CD1c-positive myeloid dendritic cell (primary cell): ENCODE measurements around the gene NOTUM.

ENCODE experiments used
- DNase-seq: peaks from one replicate; pipeline ENCODE4 v3.0.0-alpha.2; 2016; ENCODE audit errors: extremely low spot score

The NOTUM gene

DNA sequence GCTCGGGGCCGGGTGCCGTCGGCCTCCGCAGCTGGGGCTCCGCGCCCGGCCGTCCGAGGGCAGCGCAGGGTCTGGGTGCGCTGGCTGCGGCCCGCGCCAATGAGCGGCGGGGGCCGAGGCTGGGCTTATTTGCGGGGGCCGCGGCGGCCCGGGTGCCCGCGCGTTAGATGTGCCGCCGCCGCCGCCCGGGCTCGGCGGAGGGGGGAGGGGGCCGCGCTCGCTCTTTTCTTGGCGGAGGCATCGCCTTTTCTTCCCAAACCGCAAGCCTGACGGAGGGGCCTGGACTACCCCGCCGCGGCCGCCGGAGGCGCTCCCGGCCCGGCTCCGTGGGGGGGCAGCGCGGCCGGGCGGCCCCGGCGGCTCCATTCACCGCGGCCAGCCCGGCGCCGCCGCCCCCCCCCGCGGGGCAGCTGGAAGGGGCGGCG is at the start of gene NOTUM:
TSS of gene NOTUM (minus strand) at position 101 of the 425 bp plus-strand sequence. CDS start 278 bp downstream, outside the sequence.
- peak; percentile 16 for DNase-seq

- DNase-seq, result no peak
These were observed 48.4 kb upstream of the NOTUM start for GRCh38 chr17:82009413-82009812.

- no peak for DNase-seq
These were observed 48.0 kb upstream of the NOTUM start for GRCh38 chr17:82008941-82009405.

- no peak for DNase-seq
These were observed 47.4 kb upstream of the NOTUM start for GRCh38 chr17:82008258-82008940.

DNA sequence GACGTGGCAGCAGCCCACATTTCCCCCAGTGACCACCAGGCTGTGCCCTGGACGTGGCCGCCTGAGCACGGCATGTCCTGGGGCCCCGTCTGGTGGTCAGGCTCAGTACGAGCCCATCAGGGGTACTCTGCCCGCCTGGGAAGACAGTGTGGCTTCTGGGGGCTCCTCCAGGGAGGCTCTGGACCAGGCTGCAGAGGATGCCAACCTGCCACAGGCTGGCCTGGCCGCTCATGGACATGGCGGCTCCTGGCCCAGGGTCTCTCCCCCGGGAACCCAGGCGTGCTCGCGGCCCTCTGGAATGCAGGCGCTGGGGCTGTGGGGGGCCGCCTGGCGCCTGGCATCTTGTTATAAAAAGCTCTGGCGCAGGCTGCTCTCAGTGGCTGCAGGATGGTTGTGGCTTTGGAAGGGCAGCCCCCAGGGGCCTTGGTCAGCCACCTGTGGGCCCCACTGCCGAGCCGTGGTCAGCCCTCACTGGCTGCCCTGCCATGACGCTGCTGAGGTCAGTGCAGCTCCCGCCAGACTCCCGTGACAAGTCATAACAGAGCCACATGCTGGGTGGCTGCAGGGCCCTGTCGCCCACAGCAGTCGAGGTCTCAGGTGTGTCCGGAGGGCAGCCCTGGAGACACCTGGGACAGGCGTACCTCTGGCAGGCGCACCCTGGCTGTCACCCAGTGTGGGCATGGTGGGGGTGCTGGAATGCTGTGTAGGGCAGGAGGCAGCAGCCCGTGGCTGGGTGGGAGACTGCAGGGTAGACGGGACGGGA is 46.7 kb upstream of the NOTUM start:
- DNase-seq, result no peak

DNA sequence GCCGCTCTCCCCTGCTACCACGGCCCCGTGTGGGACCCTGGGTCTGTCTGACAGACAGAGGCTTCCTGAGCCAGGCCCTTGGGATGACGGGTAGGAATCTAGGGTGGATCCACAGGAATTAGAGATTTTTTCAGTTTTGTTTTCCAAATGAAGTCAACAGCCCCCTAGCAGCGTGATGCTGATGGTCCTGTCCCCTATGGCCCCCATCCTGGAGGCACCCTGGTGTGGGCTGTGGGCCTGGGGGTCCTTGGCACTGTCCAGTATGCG is 46.2 kb upstream of the NOTUM start:
- no peak for DNase-seq

- DNase-seq, result no peak
These were observed 45.7 kb upstream of the NOTUM start for GRCh38 chr17:82006468-82007227.

DNA sequence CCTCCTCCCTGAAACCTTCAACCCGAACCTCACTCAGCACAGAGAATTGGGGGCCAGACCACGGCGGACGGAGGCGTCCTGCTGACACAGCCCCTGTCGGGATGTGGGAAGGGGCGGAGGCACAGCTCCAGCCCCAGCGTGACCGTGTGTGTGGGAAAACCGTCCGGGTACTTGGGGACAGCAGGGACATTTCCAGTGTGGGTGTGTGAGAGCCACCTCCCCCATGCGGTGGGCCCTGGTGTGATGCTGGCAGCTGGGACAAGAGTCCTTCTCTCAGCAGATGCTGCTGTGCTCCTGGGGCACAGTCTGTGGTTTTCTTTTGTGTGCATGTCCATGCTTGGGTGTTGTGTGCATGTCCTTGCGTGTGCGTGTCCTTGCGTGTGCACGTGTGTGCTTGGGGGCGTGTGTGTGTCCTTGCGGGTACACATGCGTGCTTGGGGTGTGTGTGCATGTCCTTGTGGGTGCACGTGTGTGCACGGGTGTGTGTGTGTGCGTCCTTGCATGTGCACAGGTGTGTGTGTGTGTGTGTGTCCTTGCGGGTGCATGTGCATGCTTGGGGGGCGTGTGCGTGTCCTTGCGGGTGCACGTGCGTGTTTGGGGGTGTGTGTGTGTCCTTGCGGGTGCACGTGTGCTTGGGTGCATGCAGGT is 44.8 kb upstream of the NOTUM start:
- no peak for DNase-seq

GRCh38 chr17:82004517-82005455 is 43.8 kb upstream of the NOTUM start:
- DNase-seq, result no peak

GRCh38 chr17:82003411-82004381 is 42.7 kb upstream of the NOTUM start:
- no peak for DNase-seq

- no peak for DNase-seq
These were observed 40.6 kb upstream of the NOTUM start for GRCh38 chr17:82001571-82002056.

GRCh38 chr17:82000803-82001570 is 40.0 kb upstream of the NOTUM start:
- no peak for DNase-seq

GRCh38 chr17:81999976-82000802 is 39.2 kb upstream of the NOTUM start:
- DNase-seq, result no peak

- DNase-seq, result no peak
These were observed 38.6 kb upstream of the NOTUM start for GRCh38 chr17:81999587-81999975.

GRCh38 chr17:81998691-81999438 is 37.9 kb upstream of the NOTUM start:
- DNase-seq, result no peak

GRCh38 chr17:81998212-81998611 is 37.2 kb upstream of the NOTUM start:
- DNase-seq, result no peak

- DNase-seq, result no peak
These were observed 35.9 kb upstream of the NOTUM start for GRCh38 chr17:81996757-81997441.
